NCI-H2227 (cell line): Measurements from ENCODE around the gene ASAP2.

Source experiments
- DNase-seq: peaks from one replicate; lab custom pipeline; 2025; ENCODE audit not compliant: unreplicated experiment; lab: John Stamatoyannopoulos, UW

The ASAP2 gene

GRCh38 chr2:9273486-9274130, 67.0 kb downstream of the ASAP2 start:
- no peak for DNase-seq

GRCh38 chr2:9274701-9275343, 68.2 kb downstream of the ASAP2 start:
- no peak for DNase-seq

GRCh38 chr2:9275399-9275798, 68.8 kb downstream of the ASAP2 start:
- DNase-seq: no peak

GRCh38 chr2:9276074-9276473, 69.5 kb downstream of the ASAP2 start:
- DNase-seq: no peak

GRCh38 chr2:9276901-9277451, 70.4 kb downstream of the ASAP2 start:
- DNase-seq: no peak

- no peak for DNase-seq
Measured at GRCh38 chr2:9278439-9278838, 71.8 kb downstream of the ASAP2 start.

GRCh38 chr2:9279426-9279825, 72.8 kb downstream of the ASAP2 start:
- no peak for DNase-seq

- DNase-seq: no peak
Measured at GRCh38 chr2:9280224-9280623, 73.6 kb downstream of the ASAP2 start.

GRCh38 chr2:9281145-9281544, 74.5 kb downstream of the ASAP2 start:
- no peak for DNase-seq

- DNase-seq: no peak
Measured at GRCh38 chr2:9282128-9283112, 75.8 kb downstream of the ASAP2 start.

- no peak for DNase-seq
Measured at GRCh38 chr2:9284521-9285297, 78.1 kb downstream of the ASAP2 start.

GRCh38 chr2:9285385-9285920, 78.8 kb downstream of the ASAP2 start:
- no peak for DNase-seq

- no peak for DNase-seq
Measured at GRCh38 chr2:9285921-9286320, 79.3 kb downstream of the ASAP2 start.

- no peak for DNase-seq
Measured at GRCh38 chr2:9286554-9287399, 80.2 kb downstream of the ASAP2 start.

- DNase-seq: no peak
Measured at GRCh38 chr2:9287400-9288045, 80.9 kb downstream of the ASAP2 start.

- DNase-seq: no peak
Measured at GRCh38 chr2:9288233-9288632, 81.6 kb downstream of the ASAP2 start.

- DNase-seq: no peak
Measured at GRCh38 chr2:9288681-9289338, 82.2 kb downstream of the ASAP2 start.

GRCh38 chr2:9291331-9291730, 84.7 kb downstream of the ASAP2 start:
- DNase-seq: no peak

GRCh38 chr2:9291866-9292265, 85.3 kb downstream of the ASAP2 start:
- DNase-seq: no peak
